Cardiac septum (tissue), 1 donor: Measurements from ENCODE around the gene CCDC92. TPM values are rescaled to one million over a fixed set of nuclear protein-coding genes. Genes with fewer than 3 reads are reported as not detected.

ENCODE experiments used
- DNase-seq: peaks from one replicate; pipeline ENCODE4 v3.0.0-alpha.2; 2020; ENCODE audit warnings: low spot score
- intact Hi-C: fragments of 100-400 bp; cut with DNase I; formaldehyde crosslinking; loops from one replicate; pipeline ENCODE4 v1.14.0; 2022
- total RNA-seq: library from RNA; stranded (reverse); fragmentation: NEBNext Ultra II Directional; extraction: Animal tissue kit (Norgen Biotek cat#: 25700); gene quantifications from one replicate; pipeline ENCODE4 v1.2.1, GENCODE V29; 2021
- donor health status: DM: no; HTN: no; CAD: no.

CCDC92 gene
- total RNA-seq, 1 donor from 2014 or later = 48.3 TPM

DNA sequence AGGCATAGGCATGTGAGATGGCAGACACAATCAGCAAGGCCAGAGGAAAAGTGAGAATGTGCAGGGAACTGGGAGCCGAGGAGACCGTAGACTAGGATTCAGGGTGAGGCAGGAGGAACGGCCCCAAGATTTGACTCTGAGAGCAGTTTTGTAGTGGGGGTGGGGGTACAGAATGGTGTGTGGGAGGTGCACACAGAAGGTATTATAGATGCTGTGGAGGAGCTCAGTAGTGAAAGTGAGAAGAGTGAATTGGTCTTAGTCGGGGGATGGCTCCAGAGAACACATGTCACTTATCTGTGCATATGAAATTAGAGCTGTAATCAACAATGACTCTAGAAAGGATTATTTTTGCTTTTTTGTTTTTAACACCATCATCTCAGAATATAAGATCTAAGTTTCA, 12.3 kb upstream of the CCDC92 start:
- intact Hi-C loops = loop anchor here (2.0 to 10.0 kb wide), 3 partner anchors 42 to 330 kb away; no protein-coding TSS in a partner anchor
- DNase-seq = no peak

DNA sequence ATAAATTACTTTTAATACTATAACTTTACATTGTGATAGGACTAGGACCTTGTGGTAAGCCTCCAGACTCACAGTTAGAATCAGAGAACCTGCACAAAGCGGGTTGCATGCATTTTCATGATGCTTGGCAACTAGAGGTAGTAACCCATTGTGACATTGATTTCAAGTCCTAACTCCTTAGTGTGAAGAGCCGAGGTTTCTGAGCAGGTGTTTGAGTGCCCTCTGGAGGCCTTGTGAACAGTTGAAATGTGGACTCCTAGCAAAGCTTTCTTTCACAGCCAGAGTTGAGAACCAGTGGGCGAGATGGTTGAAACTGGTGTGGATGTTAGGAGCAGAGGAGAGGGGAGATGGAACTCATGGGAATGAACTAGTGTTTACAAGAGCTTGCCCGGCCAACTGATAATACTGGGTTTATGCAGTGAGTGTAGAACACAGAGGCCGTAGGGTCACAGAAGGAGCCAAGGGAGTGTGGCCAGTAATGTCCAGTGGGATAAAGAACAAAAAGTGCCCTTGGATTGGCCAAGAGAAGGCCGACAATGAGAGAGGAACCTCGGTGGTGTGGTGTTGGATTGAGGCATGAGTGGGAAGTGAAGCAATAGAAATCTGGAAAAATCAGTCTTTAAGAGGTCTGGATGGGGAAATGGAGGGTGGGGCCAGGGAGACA, 11.3 kb upstream of the CCDC92 start:
- no peak for DNase-seq
- intact Hi-C loops = loop anchor here (2.0 to 10.0 kb wide), 2 partner anchors 79 to 329 kb away; no protein-coding TSS in a partner anchor

DNA sequence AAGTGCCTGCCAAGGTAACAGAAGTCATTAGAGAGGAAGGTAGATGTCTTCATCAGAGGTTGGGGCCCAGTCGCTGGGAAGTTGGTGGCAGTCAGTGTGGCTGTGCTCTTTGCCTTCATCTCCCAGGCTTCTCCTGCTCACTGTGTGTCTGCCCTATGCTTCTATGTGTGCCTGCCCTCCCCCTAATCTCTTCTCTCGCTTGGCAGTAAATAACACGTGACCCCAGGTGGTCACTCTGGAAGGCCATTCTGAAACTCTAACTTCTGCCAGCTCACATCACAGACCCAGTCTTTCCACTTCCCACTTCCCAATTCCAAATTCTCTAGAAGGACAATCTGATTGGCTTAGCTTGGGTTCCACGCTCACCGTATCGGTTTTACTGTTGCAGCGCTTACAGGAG, 9.6 kb upstream of the CCDC92 start:
- no peak for DNase-seq
- intact Hi-C loops = loop anchor here (10.0 kb wide), 1 partner anchor 327 kb away; no protein-coding TSS in a partner anchor

DNA sequence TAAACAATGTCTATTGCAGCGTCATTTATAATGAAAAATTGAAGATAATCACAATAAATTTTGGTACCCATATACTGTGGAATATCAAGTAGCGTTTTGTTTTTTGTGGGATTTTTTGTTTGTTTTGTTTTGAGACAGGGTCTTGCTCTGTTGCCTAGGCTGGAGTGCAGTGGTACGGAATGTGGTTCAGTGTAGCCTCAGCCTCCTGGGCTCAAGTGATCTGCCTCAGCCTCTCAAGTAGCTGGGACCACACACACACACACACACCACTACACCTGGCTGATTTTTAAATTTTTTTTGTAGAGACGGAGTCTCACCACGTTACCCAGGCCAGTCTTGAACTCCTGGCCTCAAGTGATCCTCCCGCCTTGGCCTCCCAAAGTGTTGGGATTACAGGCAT, 6.9 kb upstream of the CCDC92 start:
- DNase-seq = no peak
- intact Hi-C loops = no loop called here

DNA sequence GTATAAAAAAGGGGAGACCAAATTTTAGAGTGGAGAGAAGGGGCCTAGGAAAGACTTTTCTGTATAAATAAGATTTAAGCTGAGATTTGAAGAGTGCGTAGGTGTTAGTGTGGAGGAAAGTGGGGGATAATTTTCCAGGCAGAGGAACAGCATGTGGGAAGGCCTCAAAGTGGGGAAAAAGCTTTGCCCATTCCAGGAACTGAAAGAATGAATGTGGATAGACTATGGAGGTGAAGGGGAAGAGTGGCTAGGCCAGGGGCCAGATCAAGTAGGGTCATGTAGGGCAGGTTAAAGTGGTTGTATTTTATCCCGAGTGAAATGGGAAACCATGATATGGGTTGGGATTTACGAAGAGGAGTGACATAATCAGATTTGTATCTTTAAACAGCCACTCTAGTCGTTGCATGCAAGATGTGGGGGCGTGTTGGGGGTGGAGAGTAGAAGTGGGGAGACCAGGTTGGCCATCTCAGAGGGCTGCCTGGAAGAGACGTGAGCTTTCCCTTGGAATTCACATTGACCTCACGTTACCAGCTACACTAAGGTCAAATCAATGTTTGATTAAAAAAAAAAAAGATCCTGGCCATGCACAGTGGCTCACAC, 3.7 kb upstream of the CCDC92 start:
- intact Hi-C loops = no loop called here

DNA sequence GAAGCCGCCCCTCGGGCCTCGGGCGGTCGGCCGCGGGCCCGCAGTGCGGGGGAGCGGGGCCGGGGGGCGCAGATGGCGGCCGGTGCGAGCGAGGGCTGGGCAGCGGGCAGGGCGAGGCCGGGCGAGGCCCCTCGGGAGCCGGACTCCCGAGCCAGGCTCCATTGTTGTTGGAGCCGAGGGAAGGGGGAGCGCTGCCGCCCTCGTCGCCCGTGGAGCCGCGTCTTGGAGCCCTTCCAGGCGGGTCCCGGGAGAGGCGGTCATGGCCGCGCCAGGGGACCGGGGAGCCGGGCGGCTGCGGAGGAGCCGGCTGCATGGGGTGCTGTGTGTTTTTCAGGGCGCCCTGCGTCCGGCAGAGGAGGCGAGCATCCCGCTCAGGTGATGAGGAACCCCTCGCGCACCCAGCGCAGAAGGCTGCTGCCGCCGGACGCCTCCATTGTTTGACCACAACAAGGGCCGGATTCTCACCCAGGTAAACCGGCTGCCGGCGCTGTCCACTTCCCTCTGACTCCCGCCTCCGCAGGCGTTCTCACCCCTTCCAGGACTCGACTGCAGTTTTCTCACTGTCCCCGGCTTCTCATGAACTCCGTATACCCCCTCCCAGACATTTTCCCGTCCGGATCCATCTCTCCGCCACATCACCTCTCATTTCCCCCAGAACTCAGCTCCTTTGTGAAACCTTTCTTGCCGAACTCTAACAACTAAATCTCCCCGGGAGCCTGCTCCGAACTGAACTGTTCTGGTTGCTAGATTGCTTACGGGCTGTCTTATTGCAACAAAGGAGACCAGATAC, 1.1 kb upstream of the CCDC92 start:
- intact Hi-C loops = loop anchor here (2.0 to 5.0 kb wide), 2 partner anchors 15 to 261 kb away; partner anchors contain the start of gene ATP6V0A2
- no peak for DNase-seq

More for the DNA sequence above, 3.7 kb upstream of the CCDC92 start:
- DNase-seq = no peak

DNA sequence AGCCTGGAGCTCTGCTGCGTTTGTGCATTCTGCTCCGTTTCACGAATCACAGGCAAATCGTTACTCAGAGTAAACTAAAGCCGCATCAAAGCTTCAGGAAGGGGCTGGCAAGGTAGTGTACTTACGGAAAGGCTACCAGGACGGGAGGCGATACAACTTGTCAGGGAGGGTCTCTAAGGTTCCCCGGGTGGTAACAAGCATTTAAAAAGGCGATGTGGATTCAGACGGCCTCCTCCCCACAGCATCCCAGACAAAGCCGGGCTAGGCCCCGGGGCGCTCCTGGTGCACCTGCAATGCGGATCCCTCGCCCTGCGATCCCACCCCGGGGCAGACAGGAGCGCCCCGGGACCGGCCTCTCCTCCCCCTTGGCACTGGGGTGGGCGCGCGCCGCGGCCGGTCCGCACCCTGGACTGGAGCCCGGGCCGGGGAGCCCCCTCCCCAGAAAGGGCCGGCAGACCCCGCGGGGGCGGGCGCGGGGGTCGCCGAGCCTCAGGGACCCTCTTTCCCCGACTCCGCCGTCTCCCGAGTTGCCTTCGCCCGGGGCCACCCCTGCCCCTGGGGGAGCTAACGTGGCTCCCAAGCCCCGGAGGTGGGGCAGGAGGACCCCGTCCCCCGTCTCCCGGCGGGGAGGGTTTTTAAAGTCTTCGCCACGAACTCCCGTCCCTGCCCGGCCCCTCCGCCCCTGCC, 718 bp downstream of the CCDC92 start:
- intact Hi-C loops = loop anchor here (2.0 to 5.0 kb wide), 2 partner anchors 17 to 260 kb away; partner anchors contain the start of gene ATP6V0A2
- DNase-seq = no peak

DNA sequence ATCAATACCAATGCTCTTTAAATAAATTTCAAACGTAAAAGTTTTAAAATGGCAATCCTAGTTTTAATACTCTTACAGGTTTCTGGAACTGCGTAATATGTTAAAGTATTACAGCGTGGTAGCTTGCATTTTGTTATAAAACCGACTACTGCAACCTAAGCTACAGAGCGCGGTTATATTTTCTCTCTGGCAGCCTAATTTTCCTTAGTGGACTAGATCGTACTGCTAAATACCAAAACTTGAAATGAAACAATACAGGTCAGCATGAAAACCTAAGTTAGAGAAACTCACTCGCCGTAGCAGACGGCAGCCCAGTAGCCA, 1.2 kb downstream of the CCDC92 start:
- intact Hi-C loops = loop anchor here (5.0 kb wide), 1 partner anchor 259 kb away; the partner anchor contains the start of gene ATP6V0A2
- no peak for DNase-seq

DNA sequence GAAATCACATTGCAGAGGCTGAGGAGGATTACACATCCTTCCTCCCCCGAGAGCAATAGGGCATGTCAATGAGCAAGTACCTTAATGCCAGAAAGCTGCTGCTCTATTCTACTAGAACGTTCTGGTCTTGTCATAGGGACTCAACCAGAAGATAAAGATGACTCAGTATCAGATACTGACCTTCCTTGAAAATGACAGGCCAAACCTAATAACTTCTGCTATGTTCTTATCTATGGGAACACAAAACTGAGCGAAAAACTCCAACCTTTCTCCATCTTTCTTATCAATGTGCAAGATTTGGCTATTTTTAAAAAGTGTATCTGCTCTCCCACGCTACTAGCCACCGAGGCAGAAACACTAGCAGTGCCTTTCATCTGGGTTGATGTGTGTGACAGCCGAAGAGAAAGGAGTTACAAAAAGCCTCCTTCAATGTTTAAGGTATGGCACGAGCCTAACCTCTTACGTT, 5.5 kb downstream of the CCDC92 start:
- intact Hi-C loops = no loop called here
- DNase-seq = no peak

DNA sequence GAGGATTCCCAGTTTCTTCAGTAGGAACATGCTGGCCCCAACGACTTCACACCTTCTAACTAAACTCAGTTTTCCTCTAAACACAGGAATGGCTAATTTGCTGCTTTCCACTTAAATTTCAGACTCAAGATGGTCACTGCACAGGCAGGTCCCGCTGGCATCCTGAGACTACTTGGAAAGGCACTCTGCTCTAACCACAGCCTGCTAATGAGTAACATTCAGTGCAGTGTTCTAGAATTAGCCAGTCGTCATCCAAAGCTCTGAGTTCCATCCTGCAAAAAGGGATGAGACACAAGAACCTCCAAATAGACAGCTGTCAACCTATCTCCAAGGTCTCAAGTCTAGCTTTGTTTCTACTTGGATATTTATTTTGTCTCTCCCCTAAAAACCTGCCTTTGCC, 6.0 kb downstream of the CCDC92 start:
- intact Hi-C loops = no loop called here
- no peak for DNase-seq

DNA sequence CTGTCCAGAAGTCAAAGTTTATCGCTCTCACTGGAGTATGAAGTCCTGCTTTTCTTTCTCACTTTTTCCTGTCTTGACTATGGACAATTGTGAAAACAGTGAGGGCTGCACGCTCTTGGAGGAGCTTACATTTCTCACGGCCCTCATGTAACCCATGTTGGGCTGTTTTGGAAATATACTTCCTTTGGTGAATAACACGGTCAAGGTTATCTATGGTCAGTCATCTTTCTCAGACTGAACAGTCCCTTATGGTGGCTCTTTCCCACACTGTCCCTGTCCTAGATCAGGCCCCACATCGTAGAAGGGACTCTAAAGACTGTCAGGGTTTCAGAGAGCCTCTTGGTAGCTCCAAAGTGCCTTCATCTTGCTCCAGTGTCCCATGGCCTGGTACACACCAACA, 7.2 kb downstream of the CCDC92 start:
- intact Hi-C loops = no loop called here
- no peak for DNase-seq

DNA sequence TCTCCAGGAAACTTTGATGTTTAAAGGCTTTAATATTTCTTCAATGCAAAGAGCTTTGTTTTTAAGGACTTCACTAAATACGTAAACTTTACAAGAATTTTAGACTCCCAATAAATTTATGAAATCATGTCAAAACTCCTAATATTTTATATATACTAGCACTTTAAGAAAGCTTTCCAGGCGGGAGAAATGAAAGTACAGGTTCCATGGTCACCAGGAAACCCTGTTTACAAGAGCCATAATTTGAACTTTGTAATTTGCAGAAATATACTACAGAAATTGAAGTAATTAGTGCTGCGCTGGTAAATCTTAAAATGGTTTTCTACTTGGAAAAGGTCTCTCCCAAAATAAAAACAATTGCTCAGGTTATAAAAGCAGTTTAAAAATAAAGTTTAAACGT, 8.8 kb downstream of the CCDC92 start:
- no peak for DNase-seq
- intact Hi-C loops = no loop called here

DNA sequence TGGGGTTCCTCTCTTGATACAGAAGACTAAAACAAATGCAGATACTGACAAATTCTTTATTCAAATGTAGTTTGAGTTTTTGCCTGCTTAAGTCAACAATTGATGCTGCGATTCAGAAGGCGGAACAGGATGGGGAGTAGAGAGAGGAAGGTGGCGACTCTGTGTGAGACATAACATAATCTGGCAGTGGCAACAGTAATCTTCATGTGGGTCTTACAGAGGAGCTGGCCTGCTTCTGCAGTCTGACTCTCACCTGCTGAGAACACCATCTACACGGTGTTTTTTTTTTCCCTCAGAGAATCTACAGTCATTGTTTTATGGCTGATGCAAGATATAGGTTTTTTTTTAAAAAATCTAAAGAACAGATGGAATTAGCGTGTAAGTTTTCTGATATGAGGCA, 10.1 kb downstream of the CCDC92 start:
- no peak for DNase-seq
- intact Hi-C loops = no loop called here

DNA sequence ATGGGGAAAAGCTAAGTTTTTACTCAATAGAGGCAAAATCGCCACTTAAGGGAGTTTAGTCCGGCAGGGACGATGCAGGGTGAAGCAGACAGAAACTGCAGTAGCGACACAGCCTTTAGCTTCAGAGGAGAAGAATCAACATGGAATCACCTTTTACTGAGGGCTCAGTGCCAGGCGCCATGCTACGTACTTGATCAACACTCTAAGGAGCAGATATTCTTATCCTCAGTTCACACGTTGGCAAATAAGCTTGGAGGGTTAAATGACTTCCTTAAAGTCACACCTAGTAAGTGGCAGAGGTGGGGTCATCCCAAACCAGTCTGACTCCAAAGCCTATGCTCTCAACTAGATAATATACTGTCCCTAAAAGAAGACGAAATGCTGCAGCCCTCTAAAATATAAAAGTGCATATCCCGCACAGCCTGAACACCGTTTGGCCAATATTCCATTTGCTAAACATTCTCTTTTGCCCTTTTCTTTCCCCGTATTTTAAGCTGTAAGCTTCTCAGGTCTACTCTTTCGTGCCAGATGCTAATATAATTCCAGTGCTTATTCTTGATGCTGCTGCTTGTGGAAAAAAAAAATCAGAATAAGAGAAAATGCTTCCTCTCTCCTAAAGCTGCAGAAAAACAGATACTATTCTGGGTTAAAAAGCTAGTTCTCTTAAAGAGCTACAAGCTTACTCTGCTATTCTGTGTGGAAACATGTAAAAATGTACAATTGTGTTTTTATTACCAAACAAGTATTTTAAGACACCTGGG, 10.9 kb downstream of the CCDC92 start:
- no peak for DNase-seq
- intact Hi-C loops = no loop called here

DNA sequence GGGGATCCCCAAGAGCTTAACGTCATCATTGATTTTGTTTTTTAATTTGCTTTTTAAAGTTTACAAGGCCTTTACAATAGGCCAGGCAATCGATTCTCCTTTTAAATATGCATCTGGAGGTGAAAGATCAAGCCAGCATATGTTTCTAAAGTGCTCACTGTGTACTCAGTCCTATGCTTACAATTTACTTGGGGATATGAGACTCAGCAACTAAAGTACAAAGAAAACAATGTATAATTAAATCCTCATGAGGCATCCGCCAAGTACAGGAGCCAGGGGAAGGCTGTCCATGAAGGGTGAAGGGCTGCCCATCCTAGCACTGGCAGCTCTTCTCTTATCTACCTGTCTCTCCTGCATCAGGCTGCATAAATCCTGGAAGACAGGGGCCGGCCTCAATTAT, 11.8 kb downstream of the CCDC92 start:
- intact Hi-C loops = no loop called here
- DNase-seq = no peak

DNA sequence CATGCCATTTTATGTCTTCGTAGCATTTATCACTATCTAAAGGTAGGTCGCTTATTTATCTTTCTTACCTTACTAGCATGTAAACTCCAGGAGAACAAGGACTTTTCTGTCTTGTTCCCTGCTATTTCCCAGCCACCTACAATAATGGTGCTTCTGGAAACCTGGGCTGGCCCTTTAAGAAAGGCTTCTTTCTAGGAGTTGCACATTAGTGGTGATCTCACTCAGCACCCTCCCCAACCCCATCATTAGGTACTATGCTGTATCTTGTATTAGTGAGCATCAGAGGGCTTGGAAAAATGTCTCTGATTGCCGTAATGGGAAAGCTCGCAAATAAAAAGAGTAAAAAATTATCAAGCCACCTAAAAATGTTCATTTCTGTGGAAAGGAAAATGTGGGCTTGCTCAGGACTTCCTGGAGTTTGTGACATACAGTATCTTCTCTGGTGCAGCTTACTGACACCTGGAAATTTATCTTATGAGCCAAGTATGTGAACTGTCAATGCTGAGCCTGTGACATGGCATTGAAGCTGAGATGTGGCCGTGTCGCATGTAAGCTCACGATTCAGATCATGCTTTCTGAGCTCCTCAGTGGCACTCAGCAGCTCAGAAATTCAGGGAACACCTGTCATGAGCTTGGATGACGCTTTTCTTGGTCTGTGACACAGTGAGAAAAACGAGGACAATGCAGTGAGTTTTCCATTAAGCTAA, 12.4 kb downstream of the CCDC92 start:
- DNase-seq = no peak
- intact Hi-C loops = no loop called here

DNA sequence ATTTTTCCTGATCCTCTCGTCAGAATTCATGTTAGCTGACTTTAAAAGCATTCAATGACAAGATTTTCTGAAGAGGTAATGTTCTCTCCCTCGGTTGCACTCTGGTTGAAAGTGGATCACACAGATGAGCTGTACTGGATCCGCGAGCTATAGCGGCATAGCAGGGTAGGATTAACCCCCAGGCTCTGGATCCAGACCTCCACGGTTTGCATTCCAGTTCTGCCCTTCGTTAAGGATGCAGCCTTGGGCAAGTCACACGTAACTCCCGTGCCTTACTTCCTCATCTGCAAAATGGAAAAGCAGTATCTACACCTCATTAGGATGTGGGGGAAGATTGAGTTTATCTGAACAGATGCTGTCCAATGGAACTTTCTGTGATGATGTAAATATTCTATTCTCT, 13.8 kb downstream of the CCDC92 start:
- intact Hi-C loops = no loop called here
- DNase-seq = no peak

DNA sequence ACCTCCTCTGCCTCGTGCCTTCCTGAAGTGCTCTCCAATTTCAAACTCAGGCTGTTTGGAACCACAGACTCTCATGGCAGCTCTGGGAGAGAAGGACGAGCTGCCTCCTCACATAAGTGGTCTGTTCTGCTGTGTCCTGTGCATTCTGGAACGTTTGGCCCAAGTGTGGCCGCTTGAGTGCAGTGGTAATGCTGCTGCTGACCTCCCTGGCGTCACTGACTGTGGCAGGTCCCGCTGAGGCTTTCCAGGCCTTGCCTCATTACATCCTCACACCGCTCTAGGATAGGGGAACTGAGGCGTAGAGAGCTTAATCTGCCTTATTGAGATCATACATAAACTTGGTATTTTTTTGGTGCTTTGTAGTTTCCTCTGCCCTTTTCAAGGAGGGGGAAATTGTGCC, 14.2 kb downstream of the CCDC92 start:
- no peak for DNase-seq
- intact Hi-C loops = no loop called here

DNA sequence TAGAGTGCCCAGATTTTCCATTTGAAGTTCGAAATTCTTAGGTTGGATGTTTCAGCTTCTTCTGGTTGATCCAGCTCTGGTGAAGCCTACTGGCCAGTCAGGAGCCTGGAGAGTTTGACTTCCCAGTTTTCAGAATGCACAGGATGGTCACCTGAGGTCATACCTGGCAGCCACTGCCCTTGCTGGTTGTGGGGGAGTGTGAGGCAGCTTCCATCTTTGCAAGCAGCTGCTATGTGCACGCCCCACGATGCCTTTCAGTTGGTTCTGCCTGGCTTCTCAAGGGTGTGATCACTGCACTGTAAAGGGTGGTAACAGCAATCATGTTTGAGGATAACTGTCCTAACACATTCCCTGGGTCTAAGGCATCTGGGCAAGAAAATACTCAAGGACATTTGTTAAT, 15.4 kb downstream of the CCDC92 start:
- intact Hi-C loops = no loop called here
- no peak for DNase-seq
